Smooth muscle cell (in vitro differentiated cells): ENCODE results near the gene LYSMD2. TPM values are rescaled to one million over a fixed set of nuclear protein-coding genes. Genes with fewer than 3 reads are reported as not detected.

ENCODE experiments used
- DNase-seq: peaks from one replicate; lab custom pipeline; 2025; ENCODE audit not compliant: unreplicated experiment; lab: John Stamatoyannopoulos, UW
- H2AFZ ChIP-seq: fragments of 200-600 bp; sonication (generic); 2 replicates; pipeline ENCODE4 v1.6.0; 2016; ENCODE audit warnings: antibody characterized with exemption, low read depth, mild to moderate bottlenecking
- H3F3A ChIP-seq: fragments of 200-600 bp; sonication (generic); 2 replicates; pipeline ENCODE4 v1.6.0; 2017; ENCODE audit warnings: antibody characterized with exemption, low read depth
- H3K27ac ChIP-seq: fragments of 200-600 bp; sonication (generic); 2 replicates; pipeline ENCODE4 v1.5.1; 2016; ENCODE audit warnings: low read depth, mild to moderate bottlenecking
- H3K27me3 ChIP-seq: fragments of 200-600 bp; sonication (generic); 2 replicates; pipeline ENCODE4 v1.6.1; 2016; ENCODE audit warnings: low read depth, mild to moderate bottlenecking
- H3K36me3 ChIP-seq: fragments of 200-600 bp; sonication (generic); 2 replicates; pipeline ENCODE4 v1.5.1; 2016; ENCODE audit warnings: low read depth
- H3K4me1 ChIP-seq: fragments of 200-600 bp; sonication (generic); 2 replicates; pipeline ENCODE4 v1.5.1; 2016; ENCODE audit warnings: low read depth
- H3K4me2 ChIP-seq: fragments of 200-600 bp; sonication (generic); 2 replicates; pipeline ENCODE4 v1.6.0; 2016; ENCODE audit warnings: mild to moderate bottlenecking
- H3K4me3 ChIP-seq: fragments of 200-600 bp; sonication (generic); 2 replicates; pipeline ENCODE4 v1.5.1; 2016; ENCODE audit warnings: mild to moderate bottlenecking
- H3K79me2 ChIP-seq: fragments of 200-600 bp; sonication (generic); 2 replicates; pipeline ENCODE4 v1.6.0; 2016; ENCODE audit warnings: low read depth, mild to moderate bottlenecking
- H3K9ac ChIP-seq: fragments of 200-600 bp; sonication (generic); 2 replicates; pipeline ENCODE4 v1.6.0; 2016; ENCODE audit warnings: low read depth
- H3K9me3 ChIP-seq: fragments of 200-600 bp; sonication (generic); replicated peaks from 2 replicates; pipeline ENCODE4 v1.5.1; 2016; ENCODE audit warnings: low read depth
- H4K20me1 ChIP-seq: fragments of 200-600 bp; sonication (generic); 2 replicates; pipeline ENCODE4 v1.6.0; 2016; ENCODE audit warnings: low read depth
- WGBS: methylation state at CpG from one replicate; pipeline ENCODE4 v1.1.7; 2016; ENCODE audit warnings: low lambda C conversion rate; 5-methylcytosine and 5-hydroxymethylcytosine counted together
- polyA plus RNA-seq: library from polyadenylated mRNA; unstranded; fragments of >200 nt; fragmentation: Nextera tagmentation; extraction: Ambion mirVana; gene quantifications from 2 replicates; pipeline ENCODE4 v1.2.1, GENCODE V29; 2016
- total RNA-seq: library from RNA; depleted of rRNA; stranded (reverse); fragments of >200 nt; gene quantifications from 2 replicates; pipeline ENCODE4 v1.2.3, GENCODE V29; 2014
- TF ChIP-seq, protein P1 (sequence below): fragments of 200-600 bp; sonication (generic); IDR thresholded peaks from 2 replicates; pipeline ENCODE4 v1.5.1; 2017; ENCODE audit warnings: borderline replicate concordance, mild to moderate bottlenecking, antibody characterized with exemption; ENCODE audit not compliant: insufficient read depth, poor library complexity, severe bottlenecking

LYSMD2 gene
- total and polyA plus RNA-seq, 2 experiments from 2014 or later = 1.1 to 3.6 TPM

DNA sequence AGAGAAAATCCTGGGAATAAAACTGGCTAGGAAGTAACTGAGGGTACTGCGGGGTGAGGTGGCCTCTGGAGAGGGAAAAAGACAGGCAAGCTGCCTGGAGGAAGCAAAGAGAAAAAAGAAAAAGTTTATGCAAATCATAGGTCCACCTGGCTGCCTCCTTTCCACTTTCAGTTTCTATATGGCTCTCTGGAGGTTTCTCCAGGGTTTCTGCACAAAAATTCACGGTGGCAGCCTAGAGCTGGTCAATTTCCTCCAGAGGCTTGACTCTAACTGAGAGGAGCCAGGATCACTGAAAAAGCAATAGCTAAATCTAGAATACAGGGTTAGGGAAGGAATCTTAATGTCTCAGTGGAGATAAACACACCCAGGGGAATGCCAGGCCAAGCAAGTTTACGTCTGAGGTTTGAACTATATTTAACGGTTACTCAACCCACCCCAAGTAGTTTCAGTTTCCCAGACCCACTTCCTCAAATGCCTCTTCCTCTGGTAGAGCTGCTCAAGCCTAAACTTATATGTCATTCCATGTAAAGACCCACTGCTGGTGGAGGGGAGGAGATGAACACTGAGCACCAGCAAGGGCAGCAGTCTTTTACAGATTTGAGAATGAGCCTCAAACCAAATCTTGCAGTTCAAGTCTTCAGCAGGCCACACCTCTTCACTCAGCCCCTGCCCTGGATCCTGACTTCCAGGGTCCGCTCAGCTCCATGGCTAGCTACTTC lies 5.7 kb downstream of the LYSMD2 start:
- peak overlapping the region; percentile 78 for H3K4me2 ChIP-seq
- peak overlapping the region; percentile 20 for H3K4me3 ChIP-seq
- H3K79me2 ChIP-seq = no peaks in the 10 kb centered on the region
- peak overlapping the region; percentile 58 for H3K27ac ChIP-seq
- H3F3A ChIP-seq = peaks cover 22% of the 10 kb centered on the region
- no peaks in the 10 kb centered on the region for H3K27me3 ChIP-seq
- 48% methylated on average over 5 of the region's 5 CpGs for WGBS
- DNase-seq = no peak
- no peaks in the 10 kb centered on the region for H4K20me1 ChIP-seq
- peaks cover 7% of the 10 kb centered on the region for H3K4me1 ChIP-seq
- H3K9ac ChIP-seq = peak overlapping the region; percentile 26
- peak overlapping the region; percentile 34 for H2AFZ ChIP-seq
- TF ChIP-seq, protein P1, sequence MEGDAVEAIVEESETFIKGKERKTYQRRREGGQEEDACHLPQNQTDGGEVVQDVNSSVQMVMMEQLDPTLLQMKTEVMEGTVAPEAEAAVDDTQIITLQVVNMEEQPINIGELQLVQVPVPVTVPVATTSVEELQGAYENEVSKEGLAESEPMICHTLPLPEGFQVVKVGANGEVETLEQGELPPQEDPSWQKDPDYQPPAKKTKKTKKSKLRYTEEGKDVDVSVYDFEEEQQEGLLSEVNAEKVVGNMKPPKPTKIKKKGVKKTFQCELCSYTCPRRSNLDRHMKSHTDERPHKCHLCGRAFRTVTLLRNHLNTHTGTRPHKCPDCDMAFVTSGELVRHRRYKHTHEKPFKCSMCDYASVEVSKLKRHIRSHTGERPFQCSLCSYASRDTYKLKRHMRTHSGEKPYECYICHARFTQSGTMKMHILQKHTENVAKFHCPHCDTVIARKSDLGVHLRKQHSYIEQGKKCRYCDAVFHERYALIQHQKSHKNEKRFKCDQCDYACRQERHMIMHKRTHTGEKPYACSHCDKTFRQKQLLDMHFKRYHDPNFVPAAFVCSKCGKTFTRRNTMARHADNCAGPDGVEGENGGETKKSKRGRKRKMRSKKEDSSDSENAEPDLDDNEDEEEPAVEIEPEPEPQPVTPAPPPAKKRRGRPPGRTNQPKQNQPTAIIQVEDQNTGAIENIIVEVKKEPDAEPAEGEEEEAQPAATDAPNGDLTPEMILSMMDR = no peak
- no peaks in the 10 kb centered on the region for H3K9me3 ChIP-seq
- no peaks in the 10 kb centered on the region for H3K36me3 ChIP-seq

- Histone ChIP-seq H4K20me1 (no peaks in the 10 kb centered on the region), H3F3A (peaks cover 32% of the 10 kb centered on the region), H3K9ac (peak overlapping the region; percentile 60), H3K79me2 (no peaks in the 10 kb centered on the region), H2AFZ (no peak overlapping the region), H3K27me3 (no peaks in the 10 kb centered on the region), H3K9me3 (no peaks in the 10 kb centered on the region), H3K4me3 (no peak overlapping the region), H3K36me3 (no peaks in the 10 kb centered on the region), H3K4me2 (peak overlapping the region; percentile 56), H3K4me1 (peaks cover 21% of the 10 kb centered on the region), H3K27ac (peak overlapping the region; percentile 85)
- DNase-seq = no peak
- TF ChIP-seq, protein P1 = peak; percentile 37
- 25% methylated on average over 4 of the region's 4 CpGs for WGBS
Observed at GRCh38 chr15:51727141-51727897, 10.1 kb downstream of the LYSMD2 start.

GRCh38 chr15:51726302-51727073 lies 11.0 kb downstream of the LYSMD2 start:
- Histone ChIP-seq H3F3A (peaks cover 30% of the 10 kb centered on the region), H3K36me3 (no peaks in the 10 kb centered on the region), H3K4me2 (peak overlapping the region; percentile 56), H3K9me3 (no peaks in the 10 kb centered on the region), H4K20me1 (no peaks in the 10 kb centered on the region), H3K27me3 (no peaks in the 10 kb centered on the region), H3K79me2 (no peaks in the 10 kb centered on the region), H2AFZ (no peak overlapping the region), H3K4me1 (peaks cover 21% of the 10 kb centered on the region), H3K9ac (peak overlapping the region; percentile 60), H3K4me3 (no peak overlapping the region), H3K27ac (peak overlapping the region; percentile 85)
- no peak for DNase-seq
- TF ChIP-seq, protein P1 = no peak
- WGBS = 0% methylated on average over 5 of the region's 5 CpGs
